OCI-LY7 (cell line): ENCODE data around the gene LCP2.

Experiments
- EZH2phosphoT487 ChIP-seq: fragments of 200-600 bp; sonication (generic); IDR thresholded peaks from 2 replicates; pipeline ENCODE4 v1.6.1; 2018; ENCODE audit warnings: low read depth, borderline replicate concordance, mild to moderate bottlenecking, mixed run types, antibody characterized with exemption, low read length, moderate library complexity, mixed read lengths
- TF ChIP-seq, protein P1 (sequence below): fragments of 200-600 bp; sonication (generic); conservative IDR thresholded peaks from 2 replicates; pipeline ENCODE4 v1.5.1; 2014; ENCODE audit warnings: mild to moderate bottlenecking, antibody characterized with exemption, low read length, moderate library complexity, mixed read lengths

GRCh38 chr5:170279459-170279817 is 18.1 kb downstream of the LCP2 start:
- TF ChIP-seq EZH2phosphoT487 = no peak
- TF ChIP-seq, protein P1, sequence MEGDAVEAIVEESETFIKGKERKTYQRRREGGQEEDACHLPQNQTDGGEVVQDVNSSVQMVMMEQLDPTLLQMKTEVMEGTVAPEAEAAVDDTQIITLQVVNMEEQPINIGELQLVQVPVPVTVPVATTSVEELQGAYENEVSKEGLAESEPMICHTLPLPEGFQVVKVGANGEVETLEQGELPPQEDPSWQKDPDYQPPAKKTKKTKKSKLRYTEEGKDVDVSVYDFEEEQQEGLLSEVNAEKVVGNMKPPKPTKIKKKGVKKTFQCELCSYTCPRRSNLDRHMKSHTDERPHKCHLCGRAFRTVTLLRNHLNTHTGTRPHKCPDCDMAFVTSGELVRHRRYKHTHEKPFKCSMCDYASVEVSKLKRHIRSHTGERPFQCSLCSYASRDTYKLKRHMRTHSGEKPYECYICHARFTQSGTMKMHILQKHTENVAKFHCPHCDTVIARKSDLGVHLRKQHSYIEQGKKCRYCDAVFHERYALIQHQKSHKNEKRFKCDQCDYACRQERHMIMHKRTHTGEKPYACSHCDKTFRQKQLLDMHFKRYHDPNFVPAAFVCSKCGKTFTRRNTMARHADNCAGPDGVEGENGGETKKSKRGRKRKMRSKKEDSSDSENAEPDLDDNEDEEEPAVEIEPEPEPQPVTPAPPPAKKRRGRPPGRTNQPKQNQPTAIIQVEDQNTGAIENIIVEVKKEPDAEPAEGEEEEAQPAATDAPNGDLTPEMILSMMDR = no peak
